HG03432 (cell line): ENCODE data around the gene C9orf72.
"Not testable (repeated sequence)": the region's sequence is repeated elsewhere in the genome, so short reads cannot be mapped to it uniquely, and the experiment has no call there.

Experiments used
- ATAC-seq: cut with Tn5 transposase; IDR thresholded peaks from one replicate; pipeline ENCODE4 v1.9.1; 2021; ENCODE audit warnings: mild to moderate bottlenecking, moderate library complexity; ENCODE audit not compliant: unreplicated experiment

C9orf72 gene, protein sequence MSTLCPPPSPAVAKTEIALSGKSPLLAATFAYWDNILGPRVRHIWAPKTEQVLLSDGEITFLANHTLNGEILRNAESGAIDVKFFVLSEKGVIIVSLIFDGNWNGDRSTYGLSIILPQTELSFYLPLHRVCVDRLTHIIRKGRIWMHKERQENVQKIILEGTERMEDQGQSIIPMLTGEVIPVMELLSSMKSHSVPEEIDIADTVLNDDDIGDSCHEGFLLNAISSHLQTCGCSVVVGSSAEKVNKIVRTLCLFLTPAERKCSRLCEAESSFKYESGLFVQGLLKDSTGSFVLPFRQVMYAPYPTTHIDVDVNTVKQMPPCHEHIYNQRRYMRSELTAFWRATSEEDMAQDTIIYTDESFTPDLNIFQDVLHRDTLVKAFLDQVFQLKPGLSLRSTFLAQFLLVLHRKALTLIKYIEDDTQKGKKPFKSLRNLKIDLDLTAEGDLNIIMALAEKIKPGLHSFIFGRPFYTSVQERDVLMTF

DNA sequence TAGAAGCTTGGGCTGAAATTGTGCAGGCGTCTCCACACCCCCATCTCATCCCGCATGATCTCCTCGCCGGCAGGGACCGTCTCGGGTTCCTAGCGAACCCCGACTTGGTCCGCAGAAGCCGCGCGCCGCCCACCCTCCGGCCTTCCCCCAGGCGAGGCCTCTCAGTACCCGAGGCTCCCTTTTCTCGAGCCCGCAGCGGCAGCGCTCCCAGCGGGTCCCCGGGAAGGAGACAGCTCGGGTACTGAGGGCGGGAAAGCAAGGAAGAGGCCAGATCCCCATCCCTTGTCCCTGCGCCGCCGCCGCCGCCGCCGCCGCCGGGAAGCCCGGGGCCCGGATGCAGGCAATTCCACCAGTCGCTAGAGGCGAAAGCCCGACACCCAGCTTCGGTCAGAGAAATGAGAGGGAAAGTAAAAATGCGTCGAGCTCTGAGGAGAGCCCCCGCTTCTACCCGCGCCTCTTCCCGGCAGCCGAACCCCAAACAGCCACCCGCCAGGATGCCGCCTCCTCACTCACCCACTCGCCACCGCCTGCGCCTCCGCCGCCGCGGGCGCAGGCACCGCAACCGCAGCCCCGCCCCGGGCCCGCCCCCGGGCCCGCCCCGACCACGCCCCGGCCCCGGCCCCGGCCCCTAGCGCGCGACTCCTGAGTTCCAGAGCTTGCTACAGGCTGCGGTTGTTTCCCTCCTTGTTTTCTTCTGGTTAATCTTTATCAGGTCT lies at the start of gene C9orf72:
C9orf72 (minus strand) TSS at position 564 of the 716 bp plus-strand sequence. CDS start 6,361 bp downstream, outside the sequence.
- ATAC-seq: peak; percentile 77

GRCh38 chr9:27622693-27623340 lies 49.5 kb upstream of the C9orf72 start:
- ATAC-seq: no peak

DNA sequence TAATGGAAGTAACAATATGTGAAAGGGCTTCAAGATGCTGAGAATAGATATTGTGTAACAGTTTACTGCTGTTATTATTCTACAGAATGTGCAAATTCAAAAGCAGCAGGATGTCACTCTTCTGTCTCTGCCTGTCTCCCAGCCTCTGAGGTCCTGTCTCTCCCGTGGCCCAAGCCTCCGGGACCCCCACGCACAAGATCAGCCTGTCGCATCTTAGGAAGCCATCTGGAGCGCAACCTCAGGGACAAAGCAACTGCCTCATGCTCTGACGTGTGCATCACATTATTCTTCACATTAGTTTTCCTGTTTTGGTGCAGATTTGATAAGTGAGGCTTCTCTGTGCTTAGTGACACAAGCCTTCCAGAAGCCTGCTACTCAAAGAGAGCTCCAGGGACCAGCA lies 46.5 kb upstream of the C9orf72 start:
- ATAC-seq: no peak

DNA sequence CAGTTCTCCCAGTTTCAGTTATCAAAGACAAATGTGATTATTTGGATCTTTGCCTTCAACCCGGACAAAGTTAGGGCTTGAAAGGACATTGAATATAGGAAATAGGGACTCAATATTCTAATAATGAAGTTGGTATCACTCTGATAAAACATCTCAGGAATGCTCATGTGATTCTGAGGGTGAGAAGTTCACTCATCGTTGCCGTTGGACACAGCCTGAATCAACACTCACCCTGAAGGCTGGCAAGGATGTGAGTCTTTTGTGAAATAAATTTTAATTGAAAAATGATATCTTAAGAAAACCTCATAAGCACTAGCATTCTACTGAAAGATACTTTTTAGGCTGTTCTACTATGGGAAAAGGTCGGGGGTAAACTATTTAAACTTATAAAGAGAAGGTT lies 44.8 kb upstream of the C9orf72 start:
- ATAC-seq: no peak

- ATAC-seq: no peak
These were observed 41.3 kb upstream of the C9orf72 start for GRCh38 chr9:27614551-27614950.

DNA sequence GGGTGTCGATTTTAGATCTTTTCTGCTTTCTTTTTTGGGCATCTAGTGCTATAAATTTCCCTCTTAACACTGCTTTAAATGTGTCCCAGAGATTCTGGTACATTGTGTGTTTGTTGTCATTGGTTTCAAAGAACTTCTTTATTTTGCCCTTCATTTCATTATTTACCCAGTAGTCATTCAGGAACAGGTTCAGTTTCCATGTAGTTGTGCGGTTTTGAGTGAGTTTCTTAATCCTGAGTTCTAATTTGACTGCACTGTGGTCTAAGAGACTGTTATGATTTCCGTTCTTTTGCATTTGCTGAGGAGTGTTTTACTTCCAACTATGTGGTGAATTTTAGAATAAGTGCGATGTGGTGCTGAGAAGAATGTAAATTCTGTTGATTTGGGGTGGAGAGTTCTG lies 38.8 kb upstream of the C9orf72 start:
- ATAC-seq: not testable (repeated sequence)

DNA sequence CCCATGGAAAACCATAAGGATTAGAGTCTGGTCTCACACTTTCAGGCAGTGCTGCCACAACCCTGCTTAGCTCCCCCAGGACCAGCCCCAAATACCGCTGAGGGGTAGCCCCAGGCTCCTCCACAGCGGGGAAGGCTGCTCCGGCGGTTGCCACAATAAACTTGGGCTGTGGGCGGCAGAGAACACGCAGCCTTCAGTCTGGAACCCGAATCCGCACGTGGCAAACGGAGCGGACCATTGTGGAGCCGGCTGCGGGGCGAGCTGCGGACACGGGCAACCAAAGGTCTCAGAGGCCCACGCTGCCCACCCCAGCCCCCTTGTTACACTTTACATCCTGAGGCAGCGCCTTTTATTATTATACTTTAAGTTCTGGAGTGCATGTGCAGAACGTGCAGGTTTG lies 37.3 kb upstream of the C9orf72 start:
- ATAC-seq: no peak

DNA sequence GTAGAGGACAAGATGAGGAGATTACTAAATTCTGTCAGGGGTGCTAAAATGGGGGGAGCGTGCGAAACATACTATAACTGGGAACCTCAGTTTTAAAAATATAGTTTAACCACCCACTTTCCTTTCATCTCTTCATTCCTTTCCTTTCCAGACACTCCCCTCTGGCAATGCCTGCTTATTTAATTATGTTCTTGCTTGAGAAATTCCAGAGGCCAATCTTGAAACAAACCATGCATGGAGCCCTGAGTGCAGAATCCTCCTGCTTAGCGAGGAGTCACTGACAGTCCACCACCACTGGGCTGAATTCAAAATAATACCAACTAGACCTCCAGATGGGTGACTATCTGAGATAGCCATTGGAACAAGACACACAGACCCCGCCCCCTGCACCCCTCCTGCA lies 29.7 kb upstream of the C9orf72 start:
- no peak for ATAC-seq

- no peak for ATAC-seq
These were observed 29.0 kb upstream of the C9orf72 start for GRCh38 chr9:27602142-27602861.

GRCh38 chr9:27601396-27601795 lies 28.1 kb upstream of the C9orf72 start:
- ATAC-seq: no peak

- ATAC-seq: no peak
These were observed 27.0 kb upstream of the C9orf72 start for GRCh38 chr9:27600256-27600655.

GRCh38 chr9:27599870-27600238 lies 26.6 kb upstream of the C9orf72 start:
- no peak for ATAC-seq

DNA sequence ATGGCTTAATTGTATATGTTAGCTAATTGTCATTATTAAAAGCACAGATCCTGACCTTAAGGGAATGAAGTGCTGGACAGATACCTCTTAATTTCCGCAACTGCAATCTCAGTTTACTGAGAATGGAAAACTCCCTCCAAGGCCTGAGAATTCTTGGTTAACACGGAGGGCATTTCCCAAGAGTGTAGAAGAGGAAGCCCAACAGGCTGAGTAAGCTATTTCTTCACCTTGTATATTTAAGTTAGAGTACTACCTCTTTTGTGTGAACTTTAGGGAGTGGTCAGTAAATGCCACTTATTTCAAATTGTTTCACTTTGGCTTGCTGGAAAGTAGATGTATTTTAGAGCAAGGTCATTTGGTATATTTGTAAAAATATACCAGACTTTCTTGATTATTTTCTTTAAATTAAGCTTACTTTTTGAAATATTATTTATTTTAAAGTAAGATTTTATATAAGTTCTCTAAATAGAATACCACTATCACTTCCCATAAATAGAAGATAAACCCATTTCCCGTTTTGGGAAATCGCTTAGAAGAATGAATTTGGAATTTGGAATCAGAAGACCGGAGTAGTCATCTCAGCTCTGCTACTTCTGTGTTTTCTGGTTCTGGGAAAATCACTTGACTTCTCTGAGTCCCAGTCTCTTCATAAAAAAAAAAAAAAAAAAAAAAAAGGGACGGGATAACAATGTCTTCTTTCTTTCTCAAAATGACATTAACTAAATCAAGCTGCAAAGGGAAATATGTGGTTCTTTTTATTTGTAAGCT lies 26.0 kb upstream of the C9orf72 start:
- ATAC-seq: no peak

DNA sequence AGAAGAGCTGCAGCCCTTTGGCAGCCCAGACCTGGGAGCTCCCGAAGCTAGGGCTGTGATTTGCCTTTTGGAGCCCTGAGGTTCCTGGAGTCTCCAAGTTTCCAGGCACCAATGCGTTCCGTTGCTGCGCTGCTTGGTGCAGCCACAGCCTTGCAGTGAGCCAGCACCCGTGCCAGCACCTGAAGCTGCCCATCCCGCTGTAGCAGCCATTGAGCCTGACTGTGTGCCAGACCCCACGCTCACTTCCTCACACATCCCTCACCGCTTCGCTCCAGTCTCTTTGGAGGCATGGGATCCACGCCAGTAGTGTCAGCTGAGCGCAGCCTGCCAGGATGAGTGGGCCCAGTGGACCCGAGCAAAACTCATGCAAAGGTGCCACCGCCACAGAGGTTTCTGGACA lies 22.5 kb upstream of the C9orf72 start:
- ATAC-seq: no peak

DNA sequence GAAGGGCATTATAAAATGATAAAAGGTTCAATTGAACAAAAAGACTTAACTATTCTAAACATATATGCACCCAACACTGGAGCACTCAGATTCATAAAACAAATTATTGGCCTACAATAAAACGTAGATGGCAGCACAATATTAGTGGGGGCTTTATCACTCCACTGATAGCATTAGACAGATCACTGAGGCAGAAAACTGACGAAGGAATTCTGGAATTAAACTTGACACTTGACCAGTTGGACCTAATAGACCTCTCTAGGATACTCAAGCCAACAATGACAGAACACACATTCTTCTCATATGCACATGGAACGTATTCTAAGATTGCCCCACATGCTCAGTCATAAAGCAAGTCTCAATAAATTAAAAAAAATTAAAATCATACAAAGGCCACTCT lies 18.4 kb upstream of the C9orf72 start:
- ATAC-seq: no peak

- ATAC-seq: no peak
These were observed 17.8 kb upstream of the C9orf72 start for GRCh38 chr9:27591093-27591492.

- ATAC-seq: no peak
These were observed 17.4 kb upstream of the C9orf72 start for GRCh38 chr9:27590651-27591050.

DNA sequence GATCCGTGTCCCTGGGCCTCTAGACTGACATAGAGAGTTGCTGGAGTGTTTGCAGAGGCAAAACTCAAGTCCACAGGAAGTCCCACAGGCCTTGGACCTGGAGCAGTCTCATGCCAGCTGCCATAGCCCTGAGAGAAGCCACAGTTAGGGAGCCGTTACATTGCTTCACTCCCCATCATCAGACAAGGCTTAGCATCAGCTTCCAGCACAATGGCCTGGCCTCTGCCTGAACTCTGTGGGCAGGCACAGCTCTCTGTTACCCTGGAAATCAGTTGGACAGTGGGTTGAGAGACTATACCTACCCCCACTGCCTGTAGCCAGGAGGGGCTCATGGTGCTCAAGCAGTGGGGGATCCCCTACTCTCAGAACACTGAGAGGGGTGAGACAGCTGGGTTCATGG lies 16.2 kb upstream of the C9orf72 start:
- no peak for ATAC-seq

- ATAC-seq: peak; percentile 49
These were observed 13.0 kb upstream of the C9orf72 start for GRCh38 chr9:27586304-27586703.

- ATAC-seq: no peak
These were observed 11.7 kb upstream of the C9orf72 start for GRCh38 chr9:27584931-27585330.
